ENCODE results near the gene SOWAHB. TPM values are rescaled to one million over a fixed set of nuclear protein-coding genes. Genes with fewer than 3 reads are reported as not detected.
"Not testable (repeated sequence)": the region's sequence is repeated elsewhere in the genome, so short reads cannot be mapped to it uniquely, and the experiment has no call there.

SOWAHB gene
- total RNA-seq, 1 experiment from 2014 or later = 6.2 TPM

GRCh38 chr4:76868780-76869179 lies 29.2 kb downstream of the SOWAHB start:
- not testable (repeated sequence) for H3K79me2 ChIP-seq (ENCODE audit: low read depth); H3K9me3 ChIP-seq (ENCODE audit: insufficient read depth, low read depth); H4K20me1 ChIP-seq (ENCODE audit: insufficient read depth); DNase-seq; H3K9me2 ChIP-seq (ENCODE audit: insufficient read depth); H3K4me1 ChIP-seq (replicated peaks; ENCODE audit: insufficient read depth); H3K27me3 ChIP-seq (ENCODE audit: insufficient read depth, low read depth); H2AFZ ChIP-seq; H3K36me3 ChIP-seq (ENCODE audit: low read depth); BruUV-seq (replicated peaks); H3F3A ChIP-seq (ENCODE audit: insufficient read depth, low read depth)
- CTCF ChIA-PET = interaction anchor here (0.5 to 0.6 kb wide), 3 partner anchors 31 to 490 kb away, joined by 3 to 7 read pairs (median 3); no protein-coding TSS in a partner anchor
- Histone ChIP-seq H3K4me3 (peak overlapping the region; percentile 20; the same call in 1 of the 2 replicates), H3K4me2 (peak overlapping the region; percentile 64), H3K27ac (peak overlapping the region; percentile 75)
- intact Hi-C loops (cut with micrococcal nuclease; ENCODE audit: unreplicated experiment) = loop anchor here (2.0 to 5.0 kb wide), 3 partner anchors 30 to 111 kb away; partner anchors contain the start of gene SOWAHB
- TF ChIP-seq, protein P1, sequence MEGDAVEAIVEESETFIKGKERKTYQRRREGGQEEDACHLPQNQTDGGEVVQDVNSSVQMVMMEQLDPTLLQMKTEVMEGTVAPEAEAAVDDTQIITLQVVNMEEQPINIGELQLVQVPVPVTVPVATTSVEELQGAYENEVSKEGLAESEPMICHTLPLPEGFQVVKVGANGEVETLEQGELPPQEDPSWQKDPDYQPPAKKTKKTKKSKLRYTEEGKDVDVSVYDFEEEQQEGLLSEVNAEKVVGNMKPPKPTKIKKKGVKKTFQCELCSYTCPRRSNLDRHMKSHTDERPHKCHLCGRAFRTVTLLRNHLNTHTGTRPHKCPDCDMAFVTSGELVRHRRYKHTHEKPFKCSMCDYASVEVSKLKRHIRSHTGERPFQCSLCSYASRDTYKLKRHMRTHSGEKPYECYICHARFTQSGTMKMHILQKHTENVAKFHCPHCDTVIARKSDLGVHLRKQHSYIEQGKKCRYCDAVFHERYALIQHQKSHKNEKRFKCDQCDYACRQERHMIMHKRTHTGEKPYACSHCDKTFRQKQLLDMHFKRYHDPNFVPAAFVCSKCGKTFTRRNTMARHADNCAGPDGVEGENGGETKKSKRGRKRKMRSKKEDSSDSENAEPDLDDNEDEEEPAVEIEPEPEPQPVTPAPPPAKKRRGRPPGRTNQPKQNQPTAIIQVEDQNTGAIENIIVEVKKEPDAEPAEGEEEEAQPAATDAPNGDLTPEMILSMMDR (conservative IDR thresholded peaks at IDR 0.05) = peak; percentile 28; the same call in 1 of the 2 replicates
- POLR2A ChIA-PET (ENCODE audit: unreplicated experiment) = interaction anchor here (0.6 to 0.7 kb wide), 3 partner anchors 97 to 136 kb away, joined by 3 to 4 read pairs (median 3); no protein-coding TSS in a partner anchor

DNA sequence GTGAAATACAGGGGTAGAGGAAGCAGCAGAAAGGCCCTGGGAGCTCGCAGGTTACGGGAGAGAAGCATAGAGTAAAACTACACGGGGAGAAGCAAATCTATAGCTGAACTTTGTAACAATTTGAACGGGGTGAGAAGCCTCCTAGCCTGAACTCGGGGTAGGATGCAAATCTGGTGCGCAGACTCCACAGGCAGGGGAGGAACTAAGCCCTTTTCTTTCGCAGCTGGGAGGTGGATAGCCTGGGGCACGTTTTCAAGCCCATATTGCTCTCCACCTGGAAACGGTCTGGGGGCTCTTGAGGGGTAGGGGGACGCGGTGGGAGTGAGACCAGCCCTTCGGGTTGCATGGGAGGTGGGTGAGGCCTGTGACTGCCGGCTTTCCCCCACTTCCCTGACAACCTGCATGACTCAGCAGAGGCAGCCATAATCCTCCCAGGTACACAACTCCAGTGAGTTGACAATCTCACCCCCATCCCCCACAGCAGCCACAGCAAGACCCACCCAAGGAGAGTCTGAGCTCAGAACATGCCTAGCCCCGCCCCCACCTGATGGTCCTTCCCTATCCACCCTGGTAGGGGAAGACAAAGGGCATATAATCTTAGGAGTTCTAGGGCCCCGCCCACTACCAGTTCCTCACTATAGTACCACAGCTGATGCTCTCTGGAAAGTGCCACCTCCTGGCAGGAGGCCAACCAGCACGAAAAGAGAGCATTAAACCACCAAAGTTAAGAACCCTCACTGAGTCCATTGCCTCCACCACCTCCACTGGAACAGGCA lies 29.9 kb downstream of the SOWAHB start:
- Histone ChIP-seq H3K4me2 (peak overlapping the region; percentile 64), H3K9me2 (ENCODE audit: insufficient read depth) (no peaks in the 10 kb centered on the region), H3K4me1 (replicated peaks; ENCODE audit: insufficient read depth) (peaks cover 5% of the 10 kb centered on the region; the same call in 1 of the 2 replicates), H3K36me3 (ENCODE audit: low read depth) (no peaks in the 10 kb centered on the region), H3K9me3 (ENCODE audit: insufficient read depth, low read depth) (no peaks in the 10 kb centered on the region), H3K27ac (peak overlapping the region; percentile 75), H2AFZ (peak overlapping the region; percentile 76; the same call in 1 of the 2 replicates), H3F3A (ENCODE audit: insufficient read depth, low read depth) (no peaks in the 10 kb centered on the region), H4K20me1 (ENCODE audit: insufficient read depth) (no peaks in the 10 kb centered on the region), H3K79me2 (ENCODE audit: low read depth) (no peaks in the 10 kb centered on the region), H3K4me3 (peak overlapping the region; percentile 38; the same call in 1 of the 2 replicates), H3K27me3 (ENCODE audit: insufficient read depth, low read depth) (no peaks in the 10 kb centered on the region)
- DNase-seq = peak; percentile 79 to 82
- no TSS peak for BruUV-seq (replicated peaks)
- ChIA-PET CTCF (interaction anchor here (0.6 kb wide), 1 partner anchor 191 kb away, joined by 3 read pairs; no protein-coding TSS in a partner anchor), POLR2A (ENCODE audit: unreplicated experiment) (interaction anchor here (0.5 to 0.7 kb wide), 3 partner anchors 96 to 234 kb away, joined by 3 to 8 read pairs (median 4); no protein-coding TSS in a partner anchor)
- no peak for TF ChIP-seq EZH2 (IDR thresholded peaks at IDR 0.05; ENCODE audit: low read depth)
- TF ChIP-seq, protein P1 (conservative IDR thresholded peaks at IDR 0.05) = no peak
- intact Hi-C loops (cut with micrococcal nuclease; ENCODE audit: unreplicated experiment) = loop anchor here (2.0 to 5.0 kb wide), 3 partner anchors 31 to 111 kb away; partner anchors contain the start of gene SOWAHB

GRCh38 chr4:76867377-76867776 lies 30.6 kb downstream of the SOWAHB start:
- Histone ChIP-seq H3K36me3 (ENCODE audit: low read depth) (no peaks in the 10 kb centered on the region), H3K9me2 (ENCODE audit: insufficient read depth) (no peaks in the 10 kb centered on the region), H3K9me3 (ENCODE audit: insufficient read depth, low read depth) (no peaks in the 10 kb centered on the region), H3F3A (ENCODE audit: insufficient read depth, low read depth) (no peaks in the 10 kb centered on the region), H3K4me2 (peak overlapping the region; percentile 64), H3K4me1 (replicated peaks; ENCODE audit: insufficient read depth) (peaks cover 5% of the 10 kb centered on the region; the same call in 1 of the 2 replicates), H3K79me2 (ENCODE audit: low read depth) (no peaks in the 10 kb centered on the region), H3K27ac (peak overlapping the region; percentile 75), H2AFZ (peak overlapping the region; percentile 76; the same call in 1 of the 2 replicates), H3K27me3 (ENCODE audit: insufficient read depth, low read depth) (no peaks in the 10 kb centered on the region), H4K20me1 (ENCODE audit: insufficient read depth) (no peaks in the 10 kb centered on the region), H3K4me3 (peak overlapping the region; percentile 38; the same call in 1 of the 2 replicates)
- no TSS peak for BruUV-seq (replicated peaks)
- no peak for TF ChIP-seq EZH2 (IDR thresholded peaks at IDR 0.05; ENCODE audit: low read depth)
- TF ChIP-seq, protein P1 (conservative IDR thresholded peaks at IDR 0.05) = no peak
- CTCF ChIA-PET = no interaction called here
- intact Hi-C loops (cut with micrococcal nuclease; ENCODE audit: unreplicated experiment) = loop anchor here (5.0 kb wide), 2 partner anchors 85 to 110 kb away; no protein-coding TSS in a partner anchor
- DNase-seq = no peak
- POLR2A ChIA-PET (ENCODE audit: unreplicated experiment) = no interaction called here
